Endodermal cell (in vitro differentiated cells): Measurements from ENCODE around the gene CHMP4A. TPM values are rescaled to one million over a fixed set of nuclear protein-coding genes. Genes with fewer than 3 reads are reported as not detected.

Source experiments
- DNase-seq: peaks from one replicate; pipeline ENCODE4 v3.0.0-alpha.2; 2017
- H3K27ac ChIP-seq: 2 replicates; pipeline ENCODE4 v1.5.1; 2013; ENCODE audit warnings: mild to moderate bottlenecking, low read depth, low read length, moderate library complexity
- H3K27me3 ChIP-seq: 2 replicates; pipeline ENCODE4 v1.6.1; 2013; ENCODE audit warnings: mild to moderate bottlenecking, low read length, moderate library complexity; ENCODE audit not compliant: insufficient read depth, control insufficient read depth, poor library complexity, severe bottlenecking
- H3K36me3 ChIP-seq: 2 replicates; pipeline ENCODE4 v1.7.0; 2013; ENCODE audit warnings: mild to moderate bottlenecking, low read length, moderate library complexity; ENCODE audit not compliant: control insufficient read depth, insufficient read depth
- H3K4me1 ChIP-seq: one replicate; pipeline ENCODE4 v1.7.0; 2013; ENCODE audit warnings: low read length; ENCODE audit not compliant: control insufficient read depth, insufficient read depth
- H3K4me3 ChIP-seq: 2 replicates; pipeline ENCODE4 v1.5.1; 2013; ENCODE audit warnings: mild to moderate bottlenecking, low read length, moderate library complexity
- H3K9ac ChIP-seq: 2 replicates; pipeline ENCODE4 v1.6.1; 2013; ENCODE audit warnings: mild to moderate bottlenecking, low read length, moderate library complexity; ENCODE audit not compliant: poor library complexity, severe bottlenecking; ENCODE audit errors: extremely low read depth
- H3K9me3 ChIP-seq: 2 replicates; pipeline ENCODE4 v1.6.1; 2013; ENCODE audit warnings: mild to moderate bottlenecking, low read length, moderate library complexity; ENCODE audit not compliant: control insufficient read depth
- H3K27ac Mint-ChIP-seq: 2 replicates; pipeline ENCODE4 v1.8.0; 2020; ENCODE audit warnings: mixed read lengths
- H3K27me3 Mint-ChIP-seq: 2 replicates; pipeline ENCODE4 v1.8.0; 2021; ENCODE audit warnings: mild to moderate bottlenecking, mixed read lengths; ENCODE audit not compliant: insufficient read depth
- H3K36me3 Mint-ChIP-seq: 2 replicates; pipeline ENCODE4 v1.8.0; 2020; ENCODE audit warnings: low read depth, mixed read lengths
- H3K4me1 Mint-ChIP-seq: 2 replicates; pipeline ENCODE4 v1.8.0; 2020; ENCODE audit warnings: mixed read lengths
- H3K4me3 Mint-ChIP-seq: 2 replicates; pipeline ENCODE4 v1.8.0; 2020; ENCODE audit warnings: mild to moderate bottlenecking, moderate library complexity, mixed read lengths
- H3K9me3 Mint-ChIP-seq: 2 replicates; pipeline ENCODE4 v1.8.0; 2020; ENCODE audit warnings: mild to moderate bottlenecking, mixed read lengths
- WGBS, 2 experiments: methylation state at CpG; one replicate each; pipeline versions ENCODE4 v1.1.5 to v1.1.7; 2013; ENCODE audit warnings: missing lambda C conversion rate in 2 of 2, mixed read lengths in 1 of 2; ENCODE audit not compliant: insufficient coverage in 1 of 2, insufficient read length in 1 of 2; 5-methylcytosine and 5-hydroxymethylcytosine counted together
- total RNA-seq, 2 donors: library from RNA; stranded (reverse); fragmentation: NEBNext Ultra II Directional in 1 of 2; extraction: Animal tissue kit (Norgen Biotek cat#: 25700) in 1 of 2; gene quantifications; 2 replicates in 1 of 2; 3 replicates in 1 of 2; pipeline ENCODE4 v1.2.1, GENCODE V29; 2021
- TF ChIP-seq, protein P1 (sequence below): fragments of 200-600 bp; sonication (generic); conservative IDR thresholded peaks from 2 replicates; pipeline ENCODE4 v1.5.0; 2021; ENCODE audit warnings: antibody characterized with exemption, mild to moderate bottlenecking

Gene CHMP4A
- total RNA-seq, 2 donors from 2014 or later: 38.8 to 44.3 TPM

DNA sequence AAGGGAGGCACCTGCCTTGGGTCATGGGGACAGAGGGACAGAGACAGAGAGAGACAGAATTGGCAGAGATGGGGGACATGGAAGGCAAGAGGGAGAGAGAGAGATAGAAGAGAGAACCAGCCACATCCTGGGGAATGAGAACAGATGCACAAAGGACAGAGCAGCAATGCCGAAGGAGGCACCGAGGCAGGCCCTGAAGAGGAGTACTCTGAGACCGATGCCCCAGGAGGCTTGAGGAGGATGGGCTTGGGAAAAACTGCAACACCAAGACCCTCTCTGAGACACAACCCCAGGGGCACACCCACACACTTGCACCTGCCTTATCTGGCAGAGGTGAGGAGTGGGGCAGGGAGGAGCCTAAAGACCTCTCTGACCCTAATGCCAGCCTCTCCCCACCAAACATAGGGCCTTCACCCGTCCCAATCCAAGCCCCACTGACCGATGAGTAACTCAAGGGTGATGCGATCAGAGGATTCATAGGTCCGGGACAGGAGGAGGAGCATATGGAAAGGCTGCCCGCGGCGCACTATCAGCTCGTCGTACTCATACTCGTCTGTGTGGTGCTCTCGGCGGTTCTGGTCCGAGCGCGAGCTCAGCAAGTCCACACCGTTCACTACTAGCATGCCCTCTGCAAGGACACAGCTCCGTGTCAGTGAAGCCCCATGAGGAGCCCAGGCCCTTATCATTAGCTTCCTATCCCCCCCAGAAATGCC, 48.1 kb upstream of the CHMP4A start:
- no peak for DNase-seq
- H3K4me3 ChIP-seq: no peak overlapping the region
- no peaks in the 10 kb centered on the region for H3K27me3 ChIP-seq
- H3K9me3 Mint-ChIP-seq: no peaks in the 10 kb centered on the region
- H3K4me1 Mint-ChIP-seq: no peaks in the 10 kb centered on the region
- no peaks in the 10 kb centered on the region for H3K27me3 Mint-ChIP-seq
- no peaks in the 10 kb centered on the region for H3K36me3 Mint-ChIP-seq
- no peaks in the 10 kb centered on the region for H3K4me1 ChIP-seq
- H3K36me3 ChIP-seq: no peaks in the 10 kb centered on the region
- H3K4me3 Mint-ChIP-seq: no peak overlapping the region
- H3K27ac ChIP-seq: no peak overlapping the region
- no peaks in the 10 kb centered on the region for H3K9me3 ChIP-seq
- no peak overlapping the region for H3K9ac ChIP-seq
- TF ChIP-seq, protein P1, sequence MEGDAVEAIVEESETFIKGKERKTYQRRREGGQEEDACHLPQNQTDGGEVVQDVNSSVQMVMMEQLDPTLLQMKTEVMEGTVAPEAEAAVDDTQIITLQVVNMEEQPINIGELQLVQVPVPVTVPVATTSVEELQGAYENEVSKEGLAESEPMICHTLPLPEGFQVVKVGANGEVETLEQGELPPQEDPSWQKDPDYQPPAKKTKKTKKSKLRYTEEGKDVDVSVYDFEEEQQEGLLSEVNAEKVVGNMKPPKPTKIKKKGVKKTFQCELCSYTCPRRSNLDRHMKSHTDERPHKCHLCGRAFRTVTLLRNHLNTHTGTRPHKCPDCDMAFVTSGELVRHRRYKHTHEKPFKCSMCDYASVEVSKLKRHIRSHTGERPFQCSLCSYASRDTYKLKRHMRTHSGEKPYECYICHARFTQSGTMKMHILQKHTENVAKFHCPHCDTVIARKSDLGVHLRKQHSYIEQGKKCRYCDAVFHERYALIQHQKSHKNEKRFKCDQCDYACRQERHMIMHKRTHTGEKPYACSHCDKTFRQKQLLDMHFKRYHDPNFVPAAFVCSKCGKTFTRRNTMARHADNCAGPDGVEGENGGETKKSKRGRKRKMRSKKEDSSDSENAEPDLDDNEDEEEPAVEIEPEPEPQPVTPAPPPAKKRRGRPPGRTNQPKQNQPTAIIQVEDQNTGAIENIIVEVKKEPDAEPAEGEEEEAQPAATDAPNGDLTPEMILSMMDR: no peak
- WGBS, 2 experiments: 90 to 97% methylated on average over 19 to 20 of the region's 20 CpGs
- no peak overlapping the region for H3K27ac Mint-ChIP-seq

DNA sequence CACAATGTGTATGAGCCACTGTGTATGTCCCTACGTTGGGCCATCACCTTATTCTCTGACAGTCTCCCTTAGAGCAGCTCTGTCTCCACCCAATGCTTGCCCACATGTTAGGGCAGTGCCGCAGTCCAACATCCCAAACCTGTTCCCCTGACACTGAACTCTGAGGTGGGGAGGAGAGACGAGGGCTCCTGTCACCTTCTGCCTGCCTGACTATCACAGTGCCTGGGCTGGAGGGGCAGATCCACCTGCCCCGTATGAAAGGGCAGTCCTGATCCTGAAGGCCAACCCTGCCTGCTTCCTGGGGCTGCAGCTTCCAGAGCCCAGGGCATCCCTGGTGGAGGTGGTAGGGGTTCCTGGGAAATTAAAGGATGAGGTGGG, 47.5 kb upstream of the CHMP4A start:
- Histone ChIP-seq H3K9me3 (no peaks in the 10 kb centered on the region), H3K9ac (no peak overlapping the region), H3K27me3 (no peaks in the 10 kb centered on the region), H3K36me3 (no peaks in the 10 kb centered on the region), H3K4me3 (no peak overlapping the region), H3K4me1 (no peaks in the 10 kb centered on the region), H3K27ac (no peak overlapping the region)
- no peak for DNase-seq
- 80 to 90% methylated on average over 2 to 4 of the region's 4 CpGs for WGBS, 2 experiments
- Mint-ChIP-seq H3K9me3 (no peaks in the 10 kb centered on the region), H3K4me1 (no peaks in the 10 kb centered on the region), H3K36me3 (no peaks in the 10 kb centered on the region), H3K27me3 (no peaks in the 10 kb centered on the region), H3K4me3 (no peak overlapping the region), H3K27ac (no peak overlapping the region)
- TF ChIP-seq, protein P1: no peak

DNA sequence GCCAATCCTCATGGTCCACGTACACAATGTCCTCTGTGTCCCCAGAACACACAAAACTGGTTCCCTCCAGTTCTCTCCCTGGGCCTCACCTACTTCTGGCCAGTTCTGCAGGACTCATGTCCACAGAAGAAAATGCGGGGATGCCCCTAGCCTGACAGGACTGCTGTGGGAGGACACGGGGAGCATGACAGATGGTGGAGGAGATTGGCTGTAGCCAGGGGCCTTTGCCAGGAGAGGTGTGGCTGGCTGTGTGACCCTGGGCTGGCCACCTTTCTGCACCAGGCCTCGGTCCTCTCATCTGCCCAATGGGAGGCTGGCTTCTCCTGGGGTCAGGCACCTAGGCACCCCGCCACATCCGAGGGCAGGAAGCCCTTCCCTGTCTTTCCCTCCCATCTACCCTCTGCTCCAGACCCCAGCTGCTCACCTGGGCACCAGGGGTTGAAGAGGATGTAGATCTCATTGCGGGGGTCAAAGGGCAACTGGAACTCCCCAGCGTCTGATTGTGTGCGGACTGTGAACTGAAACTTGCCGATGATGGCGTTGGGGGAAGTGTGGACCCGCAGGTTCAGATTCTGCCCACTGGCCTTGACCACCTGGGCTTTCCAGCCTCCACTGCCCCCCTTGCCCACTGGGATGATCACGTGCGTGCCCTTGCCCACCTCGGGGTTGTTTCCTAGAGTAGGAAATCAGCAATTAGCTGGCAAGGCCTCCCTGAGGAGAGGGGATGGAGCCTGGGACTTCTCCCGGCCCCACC, 46.9 kb upstream of the CHMP4A start:
- Histone ChIP-seq H3K9ac (no peak overlapping the region), H3K27ac (no peak overlapping the region), H3K4me1 (no peaks in the 10 kb centered on the region), H3K9me3 (no peaks in the 10 kb centered on the region), H3K4me3 (no peak overlapping the region), H3K36me3 (no peaks in the 10 kb centered on the region), H3K27me3 (no peaks in the 10 kb centered on the region)
- H3K36me3 Mint-ChIP-seq: peaks cover 1% of the 10 kb centered on the region
- no peak overlapping the region for H3K4me3 Mint-ChIP-seq
- DNase-seq: no peak
- H3K27me3 Mint-ChIP-seq: no peaks in the 10 kb centered on the region
- no peaks in the 10 kb centered on the region for H3K4me1 Mint-ChIP-seq
- no peaks in the 10 kb centered on the region for H3K9me3 Mint-ChIP-seq
- H3K27ac Mint-ChIP-seq: no peak overlapping the region
- WGBS, 2 experiments: 85 to 89% methylated on average over 4 to 16 of the region's 16 CpGs
- TF ChIP-seq, protein P1: no peak
